ENCODE data around the gene ABR.

The ABR gene

DNA sequence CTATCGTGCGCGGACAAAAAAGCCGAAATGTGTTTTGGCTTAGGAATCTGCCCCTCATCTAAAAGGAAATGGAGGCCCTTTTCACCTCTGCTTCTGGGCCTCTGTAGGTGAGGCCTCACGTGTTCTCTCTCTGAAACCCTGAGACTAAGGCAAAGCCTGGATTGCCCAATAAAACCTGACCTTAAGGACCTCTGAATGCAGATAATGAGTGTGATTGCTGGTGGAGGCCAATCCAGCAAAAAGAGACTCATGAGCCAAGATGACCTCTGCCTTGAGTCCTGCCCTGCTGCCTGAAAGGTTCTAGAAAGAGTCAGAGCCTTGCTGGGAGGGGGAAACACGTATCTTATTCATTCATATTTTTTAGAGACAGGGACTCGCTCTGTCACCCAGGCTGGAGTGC, 44.5 kb upstream of the ABR start:
- Histone ChIP-seq H3K27me3 (ENCODE audit: insufficient read depth, poor library complexity, severe bottlenecking) (no peaks in the 10 kb centered on the region), H3K27ac (replicated peaks) (no peak overlapping the region), H3K4me3 (replicated peaks; ENCODE audit: insufficient read depth, low read length) (no peak overlapping the region)
- no peak for DNase-seq (ENCODE audit: low read depth in 1 of 2, low spot score in 1 of 2)
- TF ChIP-seq, protein P1, sequence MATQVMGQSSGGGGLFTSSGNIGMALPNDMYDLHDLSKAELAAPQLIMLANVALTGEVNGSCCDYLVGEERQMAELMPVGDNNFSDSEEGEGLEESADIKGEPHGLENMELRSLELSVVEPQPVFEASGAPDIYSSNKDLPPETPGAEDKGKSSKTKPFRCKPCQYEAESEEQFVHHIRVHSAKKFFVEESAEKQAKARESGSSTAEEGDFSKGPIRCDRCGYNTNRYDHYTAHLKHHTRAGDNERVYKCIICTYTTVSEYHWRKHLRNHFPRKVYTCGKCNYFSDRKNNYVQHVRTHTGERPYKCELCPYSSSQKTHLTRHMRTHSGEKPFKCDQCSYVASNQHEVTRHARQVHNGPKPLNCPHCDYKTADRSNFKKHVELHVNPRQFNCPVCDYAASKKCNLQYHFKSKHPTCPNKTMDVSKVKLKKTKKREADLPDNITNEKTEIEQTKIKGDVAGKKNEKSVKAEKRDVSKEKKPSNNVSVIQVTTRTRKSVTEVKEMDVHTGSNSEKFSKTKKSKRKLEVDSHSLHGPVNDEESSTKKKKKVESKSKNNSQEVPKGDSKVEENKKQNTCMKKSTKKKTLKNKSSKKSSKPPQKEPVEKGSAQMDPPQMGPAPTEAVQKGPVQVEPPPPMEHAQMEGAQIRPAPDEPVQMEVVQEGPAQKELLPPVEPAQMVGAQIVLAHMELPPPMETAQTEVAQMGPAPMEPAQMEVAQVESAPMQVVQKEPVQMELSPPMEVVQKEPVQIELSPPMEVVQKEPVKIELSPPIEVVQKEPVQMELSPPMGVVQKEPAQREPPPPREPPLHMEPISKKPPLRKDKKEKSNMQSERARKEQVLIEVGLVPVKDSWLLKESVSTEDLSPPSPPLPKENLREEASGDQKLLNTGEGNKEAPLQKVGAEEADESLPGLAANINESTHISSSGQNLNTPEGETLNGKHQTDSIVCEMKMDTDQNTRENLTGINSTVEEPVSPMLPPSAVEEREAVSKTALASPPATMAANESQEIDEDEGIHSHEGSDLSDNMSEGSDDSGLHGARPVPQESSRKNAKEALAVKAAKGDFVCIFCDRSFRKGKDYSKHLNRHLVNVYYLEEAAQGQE (IDR thresholded peaks at IDR 0.05; ENCODE audit: insufficient replicate concordance, low read depth), result no peak
- TF ChIP-seq POLR2AphosphoS5 (IDR thresholded peaks at IDR 0.05; ENCODE audit: low read depth) (no peak), CTCF (IDR thresholded peaks at IDR 0.05; ENCODE audit: insufficient read depth, low read length) (no peak), GABPA (IDR thresholded peaks at IDR 0.05; ENCODE audit: low read depth) (no peak), SPI1 (IDR thresholded peaks at IDR 0.05; ENCODE audit: borderline replicate concordance, low read depth) (no peak)

DNA sequence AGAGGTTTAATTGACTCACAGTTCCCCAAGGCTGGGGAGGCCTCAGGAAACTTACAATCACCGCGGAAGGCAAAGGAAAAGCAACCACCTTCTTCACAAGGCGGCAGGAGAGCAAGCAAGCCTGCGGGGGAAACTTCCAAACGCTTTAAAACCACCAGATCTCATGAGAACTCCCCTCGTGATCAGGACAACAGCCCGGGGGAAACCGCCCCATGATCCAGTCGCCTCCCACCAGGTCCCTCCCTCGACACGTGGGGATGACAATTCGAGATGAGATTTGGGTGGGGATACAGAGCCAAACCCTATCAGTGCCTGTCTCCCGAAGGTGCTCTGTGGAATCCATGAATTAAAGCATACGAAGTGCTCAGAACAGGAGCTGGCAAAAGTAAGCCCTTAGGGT, 43.9 kb upstream of the ABR start:
- DNase-seq (ENCODE audit: low read depth in 1 of 2, low spot score in 1 of 2), result no peak
- no peak overlapping the region for H3K27ac ChIP-seq (replicated peaks)
- H3K27me3 ChIP-seq (ENCODE audit: insufficient read depth, poor library complexity, severe bottlenecking), result no peaks in the 10 kb centered on the region
- TF ChIP-seq, protein P1 (IDR thresholded peaks at IDR 0.05; ENCODE audit: insufficient replicate concordance, low read depth), result no peak
- TF ChIP-seq GABPA (IDR thresholded peaks at IDR 0.05; ENCODE audit: low read depth) (no peak), POLR2AphosphoS5 (IDR thresholded peaks at IDR 0.05; ENCODE audit: low read depth) (no peak), SPI1 (IDR thresholded peaks at IDR 0.05; ENCODE audit: borderline replicate concordance, low read depth) (no peak), CTCF (IDR thresholded peaks at IDR 0.05; ENCODE audit: insufficient read depth, low read length) (no peak)
- H3K4me3 ChIP-seq (replicated peaks; ENCODE audit: insufficient read depth, low read length), result no peak overlapping the region

- no peak for DNase-seq (ENCODE audit: low read depth in 1 of 2, low spot score in 1 of 2)
Observed at GRCh38 chr17:1222321-1222720, 42.5 kb upstream of the ABR start.

More at GRCh38 chr17:1222321-1222720, 42.5 kb upstream of the ABR start:
- H3K27ac ChIP-seq (replicated peaks), result no peak overlapping the region
- H3K4me3 ChIP-seq (replicated peaks; ENCODE audit: insufficient read depth, low read length), result no peak overlapping the region
- TF ChIP-seq CTCF (IDR thresholded peaks at IDR 0.05; ENCODE audit: insufficient read depth, low read length) (no peak), SPI1 (IDR thresholded peaks at IDR 0.05; ENCODE audit: borderline replicate concordance, low read depth) (no peak), GABPA (IDR thresholded peaks at IDR 0.05; ENCODE audit: low read depth) (no peak), POLR2AphosphoS5 (IDR thresholded peaks at IDR 0.05; ENCODE audit: low read depth) (no peak)
- TF ChIP-seq, protein P1 (IDR thresholded peaks at IDR 0.05; ENCODE audit: insufficient replicate concordance, low read depth), result no peak
- no peaks in the 10 kb centered on the region for H3K27me3 ChIP-seq (ENCODE audit: insufficient read depth, poor library complexity, severe bottlenecking)

All from HL-60 (cell line).